Lower leg skin (tissue), 3 donors: ENCODE data around the gene HOXB1.

Source experiments
- CTCF ChIP-seq, 3 donors: fragments of 450-650 bp; IDR thresholded peaks; one replicate each; pipeline ENCODE4 v1.5.1; 2016; ENCODE audit warnings: antibody characterized with exemption in 3 of 3, mild to moderate bottlenecking in 3 of 3, moderate library complexity in 2 of 3
- POLR2A ChIP-seq, 2 donors: fragments of 450-650 bp; IDR thresholded peaks; one replicate each; pipeline ENCODE4 v1.6.1; 2016 to 2017; ENCODE audit warnings: antibody characterized with exemption in 2 of 2, mild to moderate bottlenecking in 1 of 2, moderate library complexity in 1 of 2

GRCh38 chr17:48558057-48558830 is 27.4 kb upstream of the HOXB1 start:
- TF ChIP-seq CTCF (IDR thresholded peaks at IDR 0.05) (no peak), POLR2A (IDR thresholded peaks at IDR 0.05) (no peak)
